MG63 (cell line): Measurements from ENCODE around the gene NR2F6. TPM values are rescaled to one million over a fixed set of nuclear protein-coding genes. Genes with fewer than 3 reads are reported as not detected.
"Not testable (repeated sequence)": the region's sequence is repeated elsewhere in the genome, so short reads cannot be mapped to it uniquely, and the experiment has no call there.

Source experiments
- DNase-seq: peaks from one replicate; pipeline ENCODE4 v3.0.0-alpha.2; 2020
- H3K27me3 ChIP-seq: fragments of 250-450 bp; sonication (Bioruptor Pico); 2 replicates; pipeline ENCODE4 v1.5.1; 2020; ENCODE audit warnings: mild to moderate bottlenecking, moderate library complexity
- H3K36me3 ChIP-seq: fragments of 250-450 bp; sonication (Bioruptor Pico); 2 replicates; pipeline ENCODE4 v1.5.1; 2020; ENCODE audit warnings: mild to moderate bottlenecking, moderate library complexity
- H3K4me3 ChIP-seq: fragments of 250-450 bp; sonication (Bioruptor Pico); 2 replicates; pipeline ENCODE4 v1.5.1; 2020; ENCODE audit warnings: mild to moderate bottlenecking, moderate library complexity
- H3K9me3 ChIP-seq: fragments of 250-450 bp; sonication (Bioruptor Pico); 2 replicates; pipeline ENCODE4 v1.5.1; 2020; ENCODE audit warnings: mild to moderate bottlenecking, moderate library complexity
- total RNA-seq: library from RNA; depleted of rRNA; stranded (reverse); fragments of >200 nt; shearing (Covaris generic); gene quantifications from 2 replicates; pipeline ENCODE4 v1.2.3, GENCODE V29; 2014; ENCODE audit warnings: low replicate concordance; rRNA removed

NR2F6 gene
- 87.8 and 95.5 TPM in 2 replicates for total RNA-seq

GRCh38 chr19:17245535-17245984 lies at the start of gene NR2F6:
NR2F6 (minus strand) TSS chr19:17245919; CDS start chr19:17245220, 699 bp downstream.
- no peaks in the 10 kb centered on the region for H3K27me3 ChIP-seq
- no peaks in the 10 kb centered on the region for H3K9me3 ChIP-seq
- peaks cover 19% of the 10 kb centered on the region for H3K36me3 ChIP-seq
- no peak for DNase-seq
- H3K4me3 ChIP-seq, result peak within 1 kb of the TSS; percentile 66

- H3K36me3 ChIP-seq, result peaks cover 5% of the 10 kb centered on the region
- H3K4me3 ChIP-seq, result no peak overlapping the region
- no peaks in the 10 kb centered on the region for H3K27me3 ChIP-seq
- peak; percentile 43 for DNase-seq
- H3K9me3 ChIP-seq, result 0 out of 2 replicates have a peak, but pooled peaks cover 2% of the 10 kb centered on the region
These were observed 48.6 kb upstream of the NR2F6 start for GRCh38 chr19:17294051-17294891.

GRCh38 chr19:17293605-17294004 lies 47.9 kb upstream of the NR2F6 start:
- peaks cover 5% of the 10 kb centered on the region for H3K36me3 ChIP-seq
- H3K4me3 ChIP-seq, result no peak overlapping the region
- 0 out of 2 replicates have a peak, but pooled peaks cover 2% of the 10 kb centered on the region for H3K9me3 ChIP-seq
- H3K27me3 ChIP-seq, result no peaks in the 10 kb centered on the region
- DNase-seq, result no peak

DNA sequence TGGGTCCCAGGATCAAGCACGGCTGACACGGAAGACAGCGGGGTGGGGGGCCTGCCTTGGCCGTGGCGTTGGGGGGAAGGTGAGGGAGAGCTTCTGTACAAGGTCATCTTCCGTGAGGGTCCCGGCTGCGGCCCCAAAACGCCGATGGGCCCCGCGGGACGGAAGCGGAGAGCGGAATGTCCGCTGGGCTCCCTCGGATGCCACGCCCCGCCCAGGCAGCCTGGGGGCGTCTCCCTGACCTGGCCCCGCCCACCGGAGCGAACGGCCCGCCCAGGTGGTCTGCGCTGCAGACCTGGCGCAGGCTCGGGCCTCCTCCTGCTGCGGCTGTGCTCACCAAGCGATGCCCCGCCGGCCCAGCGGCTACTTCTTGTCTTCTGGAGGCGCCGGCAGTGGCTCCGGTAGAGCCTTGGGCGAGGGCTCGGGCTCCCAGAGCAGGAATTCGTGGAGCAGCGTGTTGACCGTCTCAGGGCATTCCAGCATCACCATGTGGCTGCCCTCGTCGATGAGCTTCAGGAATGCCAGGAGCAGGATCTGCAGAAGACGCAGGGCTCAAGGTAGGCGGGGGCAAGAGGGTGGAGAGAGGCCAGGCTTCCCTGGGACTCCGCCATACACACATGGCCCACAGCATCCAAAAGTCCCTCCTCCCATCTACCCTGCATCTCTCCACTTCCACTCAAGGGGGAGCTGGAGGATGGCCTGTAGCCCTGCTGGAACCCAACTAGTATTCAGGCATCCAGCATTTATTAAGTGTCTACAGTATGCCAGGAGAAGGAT lies 46.8 kb upstream of the NR2F6 start:
- Histone ChIP-seq H3K9me3 (0 out of 2 replicates have a peak, but pooled peaks cover 2% of the 10 kb centered on the region), H3K36me3 (peaks cover 5% of the 10 kb centered on the region), H3K27me3 (no peaks in the 10 kb centered on the region), H3K4me3 (peak overlapping the region; percentile 60)
- DNase-seq, result peak; percentile 90

- Histone ChIP-seq H3K4me3 (no peak overlapping the region), H3K27me3 (no peaks in the 10 kb centered on the region)
These were observed 43.8 kb upstream of the NR2F6 start for GRCh38 chr19:17289489-17289888.

DNA sequence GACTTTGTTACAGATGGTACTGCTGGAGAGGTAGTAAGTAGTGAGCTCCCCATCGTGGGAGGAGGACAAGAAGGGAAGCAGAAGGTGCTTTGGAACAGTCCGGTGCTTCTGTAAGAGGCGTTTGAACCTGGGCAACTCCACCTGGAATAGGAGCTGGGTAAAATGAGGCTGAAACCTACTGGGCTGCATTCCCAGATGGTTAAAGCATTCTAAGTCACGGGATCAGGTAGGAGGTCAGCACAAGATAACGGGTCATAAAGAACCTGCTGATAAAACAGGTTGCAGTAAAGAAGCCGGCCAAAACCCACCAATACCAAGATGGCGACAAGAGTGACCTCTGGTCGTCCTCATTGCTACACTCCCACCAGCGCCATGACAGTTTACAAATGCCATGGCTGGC lies 41.0 kb upstream of the NR2F6 start:
- DNase-seq, result no peak
- H3K9me3 ChIP-seq, result no peaks in the 10 kb centered on the region
- H3K36me3 ChIP-seq, result no peaks in the 10 kb centered on the region
- no peak overlapping the region for H3K4me3 ChIP-seq
- H3K27me3 ChIP-seq, result no peaks in the 10 kb centered on the region

More at GRCh38 chr19:17289489-17289888, 43.8 kb upstream of the NR2F6 start:
- Histone ChIP-seq H3K36me3 (no peaks in the 10 kb centered on the region; the same call in 1 of the 2 replicates), H3K9me3 (no peaks in the 10 kb centered on the region)
- peak; percentile 87 for DNase-seq

- DNase-seq, result no peak
- Histone ChIP-seq H3K9me3 (no peaks in the 10 kb centered on the region), H3K4me3 (no peak overlapping the region)
These were observed 40.5 kb upstream of the NR2F6 start for GRCh38 chr19:17286263-17286662.

GRCh38 chr19:17285415-17286135 lies 39.9 kb upstream of the NR2F6 start:
- no peak for DNase-seq
- no peaks in the 10 kb centered on the region for H3K36me3 ChIP-seq

More at GRCh38 chr19:17286263-17286662, 40.5 kb upstream of the NR2F6 start:
- H3K27me3 ChIP-seq, result no peaks in the 10 kb centered on the region
- H3K36me3 ChIP-seq, result no peaks in the 10 kb centered on the region

GRCh38 chr19:17283504-17283996 lies 37.8 kb upstream of the NR2F6 start:
- Histone ChIP-seq H3K9me3 (no peaks in the 10 kb centered on the region), H3K4me3 (no peak overlapping the region), H3K27me3 (no peaks in the 10 kb centered on the region), H3K36me3 (peaks cover 7% of the 10 kb centered on the region)
- no peak for DNase-seq

More at GRCh38 chr19:17285415-17286135, 39.9 kb upstream of the NR2F6 start:
- H3K9me3 ChIP-seq, result no peaks in the 10 kb centered on the region
- H3K4me3 ChIP-seq, result no peak overlapping the region
- H3K27me3 ChIP-seq, result no peaks in the 10 kb centered on the region

GRCh38 chr19:17282488-17283125 lies 36.9 kb upstream of the NR2F6 start:
- H3K4me3 ChIP-seq, result peak overlapping the region; percentile 31
- peak; percentile 84 for DNase-seq

DNA sequence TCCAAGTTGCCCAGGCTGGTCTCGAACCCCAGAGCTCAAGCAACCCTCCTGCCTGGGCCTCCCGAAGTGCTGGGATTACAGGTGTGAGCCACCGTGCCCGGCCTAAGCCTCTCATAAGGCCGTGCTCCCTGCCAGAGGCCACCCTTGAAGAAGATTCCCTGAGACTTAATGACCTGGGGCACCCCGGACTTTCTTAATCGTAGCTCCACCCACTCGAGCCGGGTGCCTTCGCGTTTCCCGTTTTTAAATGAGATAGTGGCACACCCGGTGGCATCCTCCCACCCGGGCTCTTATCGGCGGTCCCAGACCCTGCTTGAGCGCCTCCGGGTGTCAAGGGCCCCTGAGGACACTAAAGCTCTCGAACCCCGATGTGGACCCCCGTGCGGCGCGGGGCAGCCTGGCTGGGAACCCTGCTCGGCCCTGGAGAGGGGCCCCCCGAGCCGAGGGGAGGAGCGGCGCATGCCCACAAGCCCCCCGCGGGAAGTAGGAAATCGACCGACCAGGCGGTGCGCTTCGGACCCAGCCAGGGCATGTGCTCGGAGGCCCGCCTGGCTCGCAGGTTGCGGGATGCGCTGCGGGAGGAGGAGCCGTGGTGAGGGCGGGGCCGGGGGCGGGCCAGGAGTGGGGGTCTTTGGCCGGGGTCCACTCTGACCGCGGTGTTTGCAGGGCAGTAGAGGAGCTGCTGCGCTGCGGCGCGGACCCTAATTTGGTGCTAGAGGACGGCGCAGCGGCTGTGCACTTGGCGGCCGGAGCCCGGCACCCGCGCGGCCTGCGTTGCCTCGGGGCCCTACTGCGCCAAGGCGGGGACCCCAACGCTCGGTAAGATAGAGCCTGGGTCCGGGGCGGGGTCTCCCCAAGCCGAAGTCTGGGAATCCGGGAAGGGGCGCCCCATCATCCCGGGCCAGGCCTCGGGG lies 35.9 kb upstream of the NR2F6 start, which contains the start of gene ANKLE1:
Gene ANKLE1 (plus strand): TSS at position 511 of the 914 bp plus-strand sequence. CDS start 20 bp downstream, at position 531.
- Histone ChIP-seq H3K27me3 (no peaks in the 10 kb centered on the region), H3K36me3 (peaks cover 18% of the 10 kb centered on the region), H3K4me3 (peak within 1 kb of the TSS; percentile 31), H3K9me3 (no peaks in the 10 kb centered on the region)
- no peak for DNase-seq

More at GRCh38 chr19:17282488-17283125, 36.9 kb upstream of the NR2F6 start:
- Histone ChIP-seq H3K9me3 (no peaks in the 10 kb centered on the region), H3K36me3 (peaks cover 11% of the 10 kb centered on the region), H3K27me3 (no peaks in the 10 kb centered on the region)

DNA sequence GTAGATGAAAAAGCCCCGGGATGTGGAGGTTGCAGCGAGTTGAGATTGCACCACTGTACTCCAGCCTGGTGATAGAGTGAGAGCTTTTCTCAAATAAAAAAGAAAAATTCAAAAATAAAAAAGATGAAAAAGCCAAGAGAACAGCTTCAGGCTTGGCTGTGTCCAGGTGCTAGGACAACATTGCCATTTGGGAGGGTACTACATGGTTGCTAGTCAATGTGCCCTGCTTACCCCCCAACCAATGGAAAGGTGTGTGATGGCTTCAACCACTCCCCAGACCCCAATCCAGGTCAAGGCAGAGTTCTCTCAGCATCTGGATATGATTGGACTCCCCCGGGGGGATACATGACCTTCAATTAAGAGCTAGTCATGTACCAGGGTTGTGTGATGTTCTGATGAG lies 33.7 kb upstream of the NR2F6 start:
- no peaks in the 10 kb centered on the region for H3K27me3 ChIP-seq
- H3K36me3 ChIP-seq, result peaks cover 32% of the 10 kb centered on the region
- DNase-seq, result no peak
- no peak overlapping the region for H3K4me3 ChIP-seq
- no peaks in the 10 kb centered on the region for H3K9me3 ChIP-seq

DNA sequence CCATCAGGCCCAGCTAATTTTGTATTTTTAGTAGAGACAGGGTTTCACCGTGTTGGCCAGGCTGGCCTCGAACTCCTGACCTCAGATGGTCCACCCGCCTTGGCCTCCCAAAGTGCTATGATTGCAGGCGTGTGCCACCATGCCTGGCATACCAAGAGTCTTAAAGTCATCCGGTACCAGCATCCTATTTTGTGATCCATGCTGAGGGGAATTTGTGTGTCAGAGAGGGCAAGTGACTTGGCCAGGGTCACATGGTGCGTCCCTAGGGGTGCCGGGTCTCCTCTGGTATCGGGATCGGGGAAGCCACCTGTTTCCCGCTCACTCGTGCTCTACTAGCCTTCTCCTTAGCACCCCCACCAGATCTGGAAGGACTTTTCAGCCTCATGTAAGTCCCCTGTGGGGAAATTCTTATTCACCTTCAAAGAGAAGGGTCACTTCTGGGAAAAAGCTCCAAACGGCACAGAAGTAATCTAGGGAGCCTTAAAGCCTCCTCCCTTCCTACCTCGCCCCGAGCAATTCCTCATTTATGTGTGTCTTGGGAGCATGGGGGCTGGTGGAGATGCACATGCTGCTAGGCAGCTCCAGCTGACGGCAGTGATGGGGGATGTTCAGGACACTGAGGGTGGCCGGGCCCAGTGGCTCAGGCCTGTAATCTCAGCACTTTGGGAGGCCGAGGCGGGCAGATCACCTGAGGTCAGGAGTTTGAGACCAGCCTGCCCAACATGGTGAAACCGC lies 29.9 kb upstream of the NR2F6 start:
- Histone ChIP-seq H3K27me3 (no peaks in the 10 kb centered on the region), H3K9me3 (no peaks in the 10 kb centered on the region), H3K36me3 (peaks cover 59% of the 10 kb centered on the region), H3K4me3 (no peak overlapping the region)
- no peak for DNase-seq

- H3K36me3 ChIP-seq, result peaks cover 63% of the 10 kb centered on the region
These were observed 29.2 kb upstream of the NR2F6 start for GRCh38 chr19:17274892-17275291.

More at GRCh38 chr19:17274892-17275291, 29.2 kb upstream of the NR2F6 start:
- H3K27me3 ChIP-seq, H3K4me3 ChIP-seq, H3K9me3 ChIP-seq, DNase-seq: not testable (repeated sequence)
